ENCODE data around the gene NPTN. TPM values are rescaled to one million over a fixed set of nuclear protein-coding genes. Genes with fewer than 3 reads are reported as not detected.

The NPTN gene
- polyA plus RNA-seq, 1 donor (not counting 4 experiments of a cell fraction or from before 2014, with no cell fraction given), result 223 TPM

DNA sequence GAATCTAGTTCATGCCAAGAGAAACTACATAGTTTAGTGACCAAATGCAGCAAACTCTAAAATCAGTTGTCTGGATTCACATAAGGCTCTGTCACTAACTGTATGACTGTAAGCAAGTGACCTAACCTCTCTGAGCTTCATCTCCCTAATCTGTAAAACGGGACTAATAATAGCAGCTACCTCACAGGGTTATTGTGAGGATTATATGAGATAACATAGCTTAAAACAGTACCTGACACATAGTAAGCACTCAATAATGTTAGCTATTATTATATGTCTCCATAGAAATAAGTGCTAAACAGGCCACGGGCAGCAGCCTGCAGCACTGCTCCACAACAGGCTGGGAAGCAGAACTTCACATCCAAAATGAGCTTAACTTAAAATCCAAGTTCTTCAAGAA is 30.2 kb downstream of the NPTN start:
- TF ChIP-seq, protein P1, sequence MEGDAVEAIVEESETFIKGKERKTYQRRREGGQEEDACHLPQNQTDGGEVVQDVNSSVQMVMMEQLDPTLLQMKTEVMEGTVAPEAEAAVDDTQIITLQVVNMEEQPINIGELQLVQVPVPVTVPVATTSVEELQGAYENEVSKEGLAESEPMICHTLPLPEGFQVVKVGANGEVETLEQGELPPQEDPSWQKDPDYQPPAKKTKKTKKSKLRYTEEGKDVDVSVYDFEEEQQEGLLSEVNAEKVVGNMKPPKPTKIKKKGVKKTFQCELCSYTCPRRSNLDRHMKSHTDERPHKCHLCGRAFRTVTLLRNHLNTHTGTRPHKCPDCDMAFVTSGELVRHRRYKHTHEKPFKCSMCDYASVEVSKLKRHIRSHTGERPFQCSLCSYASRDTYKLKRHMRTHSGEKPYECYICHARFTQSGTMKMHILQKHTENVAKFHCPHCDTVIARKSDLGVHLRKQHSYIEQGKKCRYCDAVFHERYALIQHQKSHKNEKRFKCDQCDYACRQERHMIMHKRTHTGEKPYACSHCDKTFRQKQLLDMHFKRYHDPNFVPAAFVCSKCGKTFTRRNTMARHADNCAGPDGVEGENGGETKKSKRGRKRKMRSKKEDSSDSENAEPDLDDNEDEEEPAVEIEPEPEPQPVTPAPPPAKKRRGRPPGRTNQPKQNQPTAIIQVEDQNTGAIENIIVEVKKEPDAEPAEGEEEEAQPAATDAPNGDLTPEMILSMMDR (optimal IDR thresholded peaks at IDR 0.05 in 1 of 3, IDR thresholded peaks at IDR 0.05 in 1 of 3, conservative IDR thresholded peaks at IDR 0.05 in 1 of 3; ENCODE audit: extremely low read depth in 1 of 3, insufficient read depth in 2 of 3, low read length in 3 of 3), result no peak
- no peak for TF ChIP-seq EZH2 (IDR thresholded peaks at IDR 0.05; ENCODE audit: low read length)
- FAIRE-seq (no peak), DNase-seq (ENCODE audit: low read depth, low spot score) (no peak)
- H3K36me3 ChIP-seq (ENCODE audit: control insufficient read depth in 2 of 2, extremely low read depth in 1 of 2, insufficient read depth in 2 of 2, low read length in 2 of 2), result peaks cover 0 to 7% of the 10 kb centered on the region in 2 experiments
- H3K27me3 ChIP-seq (ENCODE audit: control insufficient read depth, extremely low read depth, insufficient read depth, low read length), result no peaks in the 10 kb centered on the region
- H4K20me1 ChIP-seq (ENCODE audit: control insufficient read depth, extremely low read depth, insufficient read depth, low read length), result peaks cover 17% of the 10 kb centered on the region
- no peak overlapping the region for H3K9ac ChIP-seq (ENCODE audit: control insufficient read depth, extremely low read depth, insufficient read depth, low read length)
- no peak overlapping the region for H2AFZ ChIP-seq (ENCODE audit: control insufficient read depth, low read length)
- dilution Hi-C loops (cut with MboI; ENCODE audit: extremely low pct_ligation_motif_present, low sequenced_read_pairs), result no loop called here
- no peak overlapping the region for H3K4me3 ChIP-seq (ENCODE audit: control insufficient read depth in 2 of 3, extremely low read depth in 1 of 3, insufficient read depth in 2 of 3, low read depth in 1 of 3, low read length in 3 of 3)
- H3K9me1 ChIP-seq (ENCODE audit: control insufficient read depth, extremely low read depth, insufficient read depth, low read length), result peaks cover 9% of the 10 kb centered on the region
- H3K4me1 ChIP-seq (ENCODE audit: control insufficient read depth, extremely low read depth, insufficient read depth, low read length), result peaks cover 56% of the 10 kb centered on the region
- H3K9me3 ChIP-seq (ENCODE audit: control insufficient read depth, low read depth, low read length), result no peaks in the 10 kb centered on the region
- peak overlapping the region; percentile 77 for H3K4me2 ChIP-seq (ENCODE audit: control insufficient read depth, extremely low read depth, insufficient read depth, low read depth, low read length)
- H3K79me2 ChIP-seq (ENCODE audit: control insufficient read depth, insufficient read depth, low read length), result peaks cover 99% of the 10 kb centered on the region
- H3K27ac ChIP-seq (ENCODE audit: control insufficient read depth, insufficient read depth, low read length), result no peak overlapping the region

DNA sequence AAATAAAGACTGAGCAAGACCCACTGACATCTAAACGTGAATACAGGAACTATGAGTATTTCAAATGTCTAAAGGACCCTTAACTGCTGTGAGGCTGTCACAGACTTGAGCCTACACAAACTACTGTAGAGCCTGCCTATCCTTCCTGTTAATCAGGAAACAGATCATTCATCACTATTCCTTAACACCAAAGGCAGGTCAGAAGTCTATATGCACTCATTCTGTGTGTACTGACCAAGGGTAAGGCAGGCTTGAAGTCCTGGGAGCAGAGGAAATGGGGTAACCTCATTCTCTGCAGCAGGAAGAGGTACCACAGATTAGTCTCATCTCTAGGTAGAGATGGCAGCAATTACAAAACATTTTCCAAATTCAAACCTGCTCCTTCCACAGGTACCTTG is 30.7 kb downstream of the NPTN start:
- peak overlapping the region; percentile 68 for H3K27ac ChIP-seq (ENCODE audit: control insufficient read depth, insufficient read depth, low read length)
- DNase-seq (ENCODE audit: low read depth, low spot score) (no peak), FAIRE-seq (no peak)
- peaks cover 56% of the 10 kb centered on the region for H3K4me1 ChIP-seq (ENCODE audit: control insufficient read depth, extremely low read depth, insufficient read depth, low read length)
- no peak overlapping the region for H2AFZ ChIP-seq (ENCODE audit: control insufficient read depth, low read length)
- TF ChIP-seq, protein P1 (optimal IDR thresholded peaks at IDR 0.05 in 1 of 3, IDR thresholded peaks at IDR 0.05 in 1 of 3, conservative IDR thresholded peaks at IDR 0.05 in 1 of 3; ENCODE audit: extremely low read depth in 1 of 3, insufficient read depth in 2 of 3, low read length in 3 of 3), result no peak
- no peak for TF ChIP-seq EZH2 (IDR thresholded peaks at IDR 0.05; ENCODE audit: low read length)
- H3K4me3 ChIP-seq (ENCODE audit: control insufficient read depth in 2 of 3, extremely low read depth in 1 of 3, insufficient read depth in 2 of 3, low read depth in 1 of 3, low read length in 3 of 3), result peak overlapping the region in 1 of 3 experiments; percentile 28
- dilution Hi-C loops (cut with MboI; ENCODE audit: extremely low pct_ligation_motif_present, low sequenced_read_pairs), result no loop called here
- peaks cover 0 to 3% of the 10 kb centered on the region in 2 experiments for H3K36me3 ChIP-seq (ENCODE audit: control insufficient read depth in 2 of 2, extremely low read depth in 1 of 2, insufficient read depth in 2 of 2, low read length in 2 of 2)
- H3K9me3 ChIP-seq (ENCODE audit: control insufficient read depth, low read depth, low read length), result no peaks in the 10 kb centered on the region
- H3K9ac ChIP-seq (ENCODE audit: control insufficient read depth, extremely low read depth, insufficient read depth, low read length), result peak overlapping the region; percentile 51
- H3K9me1 ChIP-seq (ENCODE audit: control insufficient read depth, extremely low read depth, insufficient read depth, low read length), result peaks cover 9% of the 10 kb centered on the region
- H4K20me1 ChIP-seq (ENCODE audit: control insufficient read depth, extremely low read depth, insufficient read depth, low read length), result peaks cover 17% of the 10 kb centered on the region
- no peaks in the 10 kb centered on the region for H3K27me3 ChIP-seq (ENCODE audit: control insufficient read depth, extremely low read depth, insufficient read depth, low read length)
- H3K79me2 ChIP-seq (ENCODE audit: control insufficient read depth, insufficient read depth, low read length), result peaks cover 99% of the 10 kb centered on the region
- H3K4me2 ChIP-seq (ENCODE audit: control insufficient read depth, extremely low read depth, insufficient read depth, low read depth, low read length), result peak overlapping the region; percentile 77

All from keratinocyte (primary cell).